Activated CD8-positive, alpha-beta T cell treated with anti-CD3 and anti-CD28 coated beads, Interleukin-2, amount 10 ng/mL, durations not matched to agents 7 days and 5 days (primary cell): ENCODE data around the gene STX8. TPM values are rescaled to one million over a fixed set of nuclear protein-coding genes. Genes with fewer than 3 reads are reported as not detected.

Source experiments
- ATAC-seq: fragments of 150-1000 bp; cut with Tn5 transposase; one replicate; pipeline ENCODE4 v1.10.0; 2021; ENCODE audit warnings: moderate library complexity
- CTCF ChIA-PET: fragments of 350-600 bp; sonication (Branson Sonifier 250); formaldehyde crosslinking; loops from one replicate; lab custom pipeline; 2021; ENCODE audit warnings: antibody characterized with exemption; lab: Charles Lee
- POLR2A ChIA-PET: fragments of 350-600 bp; sonication (Branson Sonifier 250); formaldehyde crosslinking; loops from one replicate; lab custom pipeline; 2021; ENCODE audit warnings: antibody characterized with exemption; lab: Charles Lee
- DNase-seq: peaks from one replicate; pipeline ENCODE4 v3.0.0-alpha.2; 2020
- H3K27ac Mint-ChIP-seq: one replicate; pipeline ENCODE4 v1.8.0; 2021; ENCODE audit warnings: mild to moderate bottlenecking, mixed read lengths
- H3K27me3 Mint-ChIP-seq: one replicate; pipeline ENCODE4 v1.8.0; 2021; ENCODE audit warnings: low read depth, mixed read lengths
- H3K36me3 Mint-ChIP-seq: one replicate; pipeline ENCODE4 v1.8.0; 2021; ENCODE audit warnings: low read depth, mixed read lengths
- H3K4me1 Mint-ChIP-seq: one replicate; pipeline ENCODE4 v1.8.0; 2021; ENCODE audit warnings: low read depth, mixed read lengths
- H3K4me3 Mint-ChIP-seq: one replicate; pipeline ENCODE4 v1.8.0; 2021; ENCODE audit warnings: mild to moderate bottlenecking, mixed read lengths
- H3K9me3 Mint-ChIP-seq: one replicate; pipeline ENCODE4 v1.8.0; 2022; ENCODE audit warnings: mixed read lengths; ENCODE audit not compliant: insufficient read depth
- total RNA-seq, 2 experiments: library from RNA; stranded (reverse); gene quantifications; one replicate each; pipeline ENCODE4 v1.2.3, GENCODE V29; 2021

Gene STX8
- total RNA-seq, 2 experiments from 2014 or later = 71.0 to 78.5 TPM

GRCh38 chr17:9239246-9239792 lies 336.3 kb downstream of the STX8 start:
- Mint-ChIP-seq H3K27ac (no peak overlapping the region), H3K4me3 (peak overlapping the region; percentile 71), H3K9me3 (no peaks in the 10 kb centered on the region), H3K27me3 (no peaks in the 10 kb centered on the region), H3K36me3 (no peaks in the 10 kb centered on the region), H3K4me1 (peaks cover 17% of the 10 kb centered on the region)
- ChIA-PET CTCF (no interaction called here), POLR2A (no interaction called here)
- peak; percentile 10 for ATAC-seq
- no peak for DNase-seq

DNA sequence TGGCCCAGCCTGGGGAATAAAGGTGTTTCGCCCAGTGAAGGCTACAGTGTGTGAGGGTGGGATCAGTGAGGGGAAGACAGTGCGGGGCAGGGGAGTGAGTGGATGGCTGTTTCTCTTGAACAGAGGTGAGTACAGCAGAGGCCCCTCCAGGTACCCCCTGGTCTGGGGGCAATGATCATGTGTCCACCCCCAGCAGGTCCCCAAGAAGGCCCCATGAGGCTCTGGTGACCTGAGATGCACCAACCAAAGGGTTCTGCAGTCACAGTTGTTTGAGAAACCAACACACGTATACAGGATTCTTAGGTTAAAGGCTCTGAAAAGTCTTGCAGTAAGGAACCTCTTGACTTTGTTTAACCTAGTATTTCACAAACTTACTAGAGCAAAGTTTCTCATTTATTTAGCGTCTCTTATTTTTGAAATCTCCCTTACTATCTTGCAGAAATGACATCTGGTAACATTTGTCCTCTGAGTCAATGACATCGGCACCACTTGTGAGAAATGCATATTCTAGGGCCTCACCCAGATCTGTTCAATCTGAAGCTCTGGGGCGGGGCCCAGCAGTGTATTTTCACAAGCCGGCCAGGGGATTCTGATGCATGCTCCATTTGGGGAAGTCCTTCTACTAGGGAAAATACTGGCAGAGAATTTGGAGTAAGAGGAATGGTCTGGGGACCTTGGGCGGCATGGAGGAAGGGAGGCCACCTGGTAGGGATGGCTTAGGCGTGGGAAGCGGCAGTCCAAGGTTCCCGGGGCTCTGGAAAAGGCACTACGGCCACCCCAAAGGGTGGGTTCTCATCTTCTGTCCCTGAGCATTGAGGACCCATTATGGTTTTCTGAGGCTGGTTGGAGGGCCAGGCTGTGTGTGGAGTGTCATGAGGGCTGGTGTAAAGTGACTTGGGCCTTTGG lies 337.0 kb downstream of the STX8 start:
- no peak for DNase-seq
- no peaks in the 10 kb centered on the region for H3K27me3 Mint-ChIP-seq
- no peaks in the 10 kb centered on the region for H3K9me3 Mint-ChIP-seq
- ATAC-seq = no peak
- H3K4me1 Mint-ChIP-seq = peaks cover 17% of the 10 kb centered on the region
- ChIA-PET CTCF (no interaction called here), POLR2A (no interaction called here)
- peak overlapping the region; percentile 71 for H3K4me3 Mint-ChIP-seq
- H3K27ac Mint-ChIP-seq = no peak overlapping the region
- H3K36me3 Mint-ChIP-seq = no peaks in the 10 kb centered on the region

GRCh38 chr17:9237661-9238301 lies 337.8 kb downstream of the STX8 start:
- H3K27ac Mint-ChIP-seq = no peak overlapping the region
- CTCF ChIA-PET = no interaction called here

GRCh38 chr17:9237053-9237410 lies 338.6 kb downstream of the STX8 start:
- Mint-ChIP-seq H3K4me3 (no peak overlapping the region), H3K4me1 (peaks cover 17% of the 10 kb centered on the region), H3K36me3 (no peaks in the 10 kb centered on the region), H3K9me3 (no peaks in the 10 kb centered on the region), H3K27ac (no peak overlapping the region), H3K27me3 (no peaks in the 10 kb centered on the region)
- CTCF ChIA-PET = no interaction called here
- DNase-seq = no peak
- no peak for ATAC-seq
- POLR2A ChIA-PET = no interaction called here

More at GRCh38 chr17:9237661-9238301, 337.8 kb downstream of the STX8 start:
- no peak for ATAC-seq
- H3K27me3 Mint-ChIP-seq = no peaks in the 10 kb centered on the region
- H3K4me3 Mint-ChIP-seq = no peak overlapping the region
- peaks cover 17% of the 10 kb centered on the region for H3K4me1 Mint-ChIP-seq
- no peaks in the 10 kb centered on the region for H3K36me3 Mint-ChIP-seq
- no peak for DNase-seq
- no peaks in the 10 kb centered on the region for H3K9me3 Mint-ChIP-seq
- POLR2A ChIA-PET = no interaction called here

DNA sequence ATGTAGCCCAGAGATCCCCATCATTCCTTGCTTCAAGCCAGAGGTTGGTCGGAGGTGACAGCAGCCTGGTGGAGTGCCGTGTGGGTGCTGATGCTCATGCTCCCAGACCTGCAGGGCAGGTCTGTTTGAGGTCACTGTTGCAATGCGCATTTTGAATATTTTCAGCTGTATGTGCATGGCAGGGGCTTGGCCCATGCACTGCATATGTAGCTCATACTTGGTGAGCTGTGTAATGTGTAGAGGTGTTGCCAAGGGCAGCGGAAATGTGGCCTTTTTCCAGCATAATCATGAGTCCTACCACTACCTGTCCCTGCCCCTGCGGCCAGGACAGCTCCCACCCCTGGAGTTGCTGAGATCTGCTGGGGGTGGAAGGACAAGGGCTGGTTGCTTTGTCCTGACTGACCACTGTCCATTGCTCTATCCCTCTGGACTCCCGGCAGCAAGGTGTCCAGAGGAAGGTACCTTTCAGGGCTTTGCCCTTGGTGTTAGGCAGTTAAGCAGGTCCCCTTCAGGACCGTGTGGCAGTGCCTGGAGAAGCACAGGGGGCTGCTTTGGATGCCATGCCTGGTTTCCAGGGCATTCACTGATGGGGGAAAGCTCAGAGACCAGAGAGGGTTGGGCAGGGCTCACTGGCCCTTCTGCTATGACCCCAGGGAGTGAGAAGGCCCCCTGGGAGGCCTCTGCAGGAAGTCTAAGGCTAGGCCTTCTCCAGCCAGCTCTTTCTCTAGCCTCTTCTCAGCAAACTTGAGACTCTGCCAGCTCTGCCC lies 339.2 kb downstream of the STX8 start:
- ChIA-PET POLR2A (no interaction called here), CTCF (no interaction called here)
- ATAC-seq = no peak
- no peaks in the 10 kb centered on the region for H3K36me3 Mint-ChIP-seq
- no peaks in the 10 kb centered on the region for H3K9me3 Mint-ChIP-seq
- no peak for DNase-seq
- no peaks in the 10 kb centered on the region for H3K27me3 Mint-ChIP-seq
- no peak overlapping the region for H3K27ac Mint-ChIP-seq
- peaks cover 16% of the 10 kb centered on the region for H3K4me1 Mint-ChIP-seq
- H3K4me3 Mint-ChIP-seq = no peak overlapping the region

DNA sequence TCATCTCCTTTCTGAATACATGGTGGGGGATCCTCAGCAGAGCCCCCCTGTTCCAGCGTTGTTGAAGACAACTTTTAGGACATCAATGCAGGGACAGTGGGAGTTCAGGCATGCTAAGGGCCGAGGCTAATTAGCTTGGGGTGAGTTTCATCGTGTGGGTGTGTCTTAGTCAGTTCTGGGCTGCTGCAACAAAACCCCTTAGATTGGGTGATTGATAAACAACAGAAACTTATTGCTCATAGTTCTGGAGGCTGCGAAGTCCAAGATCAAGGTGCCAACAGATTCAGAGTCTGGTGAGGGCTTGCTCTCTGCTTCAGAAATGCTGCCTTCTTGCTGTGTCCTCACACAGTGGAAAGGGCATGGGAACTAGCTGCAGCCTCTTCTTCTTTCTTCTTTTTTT lies 340.3 kb downstream of the STX8 start:
- DNase-seq = no peak

DNA sequence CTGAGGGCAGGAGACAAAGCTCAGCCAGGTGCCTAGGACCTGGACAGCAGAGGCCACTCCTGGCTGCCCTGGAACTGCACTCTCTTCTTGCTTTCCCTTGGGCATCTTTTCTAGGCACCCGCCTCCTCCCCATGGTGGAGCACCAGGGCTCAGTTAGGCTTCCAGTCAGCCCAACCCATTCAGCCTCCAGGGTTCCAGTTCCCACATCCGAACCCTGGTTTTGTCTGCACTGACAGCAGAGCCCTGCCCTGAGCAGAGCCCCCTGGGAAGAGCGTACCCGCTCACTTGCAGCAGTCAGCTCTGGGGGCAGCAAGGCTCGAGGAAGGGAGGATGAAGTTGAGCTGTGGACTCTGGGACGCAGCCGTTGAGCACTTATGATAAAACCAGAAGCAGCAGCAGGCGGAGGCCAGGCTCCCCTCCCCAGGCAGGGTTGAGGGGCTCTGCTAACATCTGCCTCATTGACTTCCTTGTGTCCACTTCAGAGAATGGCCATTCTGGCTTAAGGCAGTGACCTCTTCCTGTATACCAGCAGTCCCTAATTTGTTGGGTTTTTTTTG lies 341.2 kb downstream of the STX8 start:
- Mint-ChIP-seq H3K9me3 (no peaks in the 10 kb centered on the region), H3K4me1 (peaks cover 10% of the 10 kb centered on the region), H3K4me3 (no peak overlapping the region), H3K27me3 (no peaks in the 10 kb centered on the region), H3K27ac (no peak overlapping the region), H3K36me3 (no peaks in the 10 kb centered on the region)
- no peak for ATAC-seq
- POLR2A ChIA-PET = no interaction called here
- no peak for DNase-seq
- CTCF ChIA-PET = no interaction called here

More for the DNA sequence above, 340.3 kb downstream of the STX8 start:
- ChIA-PET POLR2A (interaction anchor here (0.6 kb wide), 1 partner anchor 860 kb away, joined by 3 read pairs; no protein-coding TSS in a partner anchor), CTCF (no interaction called here)
- Mint-ChIP-seq H3K9me3 (no peaks in the 10 kb centered on the region), H3K4me1 (peaks cover 13% of the 10 kb centered on the region), H3K27me3 (no peaks in the 10 kb centered on the region), H3K4me3 (no peak overlapping the region), H3K36me3 (no peaks in the 10 kb centered on the region), H3K27ac (no peak overlapping the region)
- no peak for ATAC-seq

- H3K36me3 Mint-ChIP-seq = no peaks in the 10 kb centered on the region
- ChIA-PET CTCF (no interaction called here), POLR2A (no interaction called here)
- H3K4me1 Mint-ChIP-seq = peaks cover 4% of the 10 kb centered on the region
- H3K27me3 Mint-ChIP-seq = no peaks in the 10 kb centered on the region
- no peak overlapping the region for H3K27ac Mint-ChIP-seq
- H3K4me3 Mint-ChIP-seq = no peak overlapping the region
- no peak for DNase-seq
- no peak for ATAC-seq
- H3K9me3 Mint-ChIP-seq = no peaks in the 10 kb centered on the region
Observed at GRCh38 chr17:9233761-9234160, 341.9 kb downstream of the STX8 start.

DNA sequence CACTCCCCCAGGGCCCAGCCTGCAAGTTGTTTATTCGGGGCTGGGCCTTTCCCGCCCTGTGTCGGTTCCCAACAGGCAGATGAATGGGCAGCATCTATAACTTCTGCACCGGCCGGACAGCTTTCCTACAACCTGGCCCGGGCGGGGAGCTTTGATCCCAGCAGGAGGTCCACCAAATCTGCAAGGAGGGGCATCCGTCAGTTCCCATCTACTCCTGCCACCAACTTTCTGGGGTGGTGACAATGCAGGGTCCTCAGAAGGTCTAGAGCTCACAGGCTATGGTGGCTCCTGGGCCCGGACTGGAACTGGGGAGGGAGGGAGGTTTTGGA lies 342.4 kb downstream of the STX8 start:
- Mint-ChIP-seq H3K27ac (no peak overlapping the region), H3K27me3 (no peaks in the 10 kb centered on the region), H3K9me3 (no peaks in the 10 kb centered on the region), H3K4me3 (no peak overlapping the region), H3K4me1 (peaks cover 2% of the 10 kb centered on the region), H3K36me3 (no peaks in the 10 kb centered on the region)
- ATAC-seq (no peak), DNase-seq (no peak)
- ChIA-PET CTCF (no interaction called here), POLR2A (no interaction called here)

GRCh38 chr17:9232591-9233270 lies 342.9 kb downstream of the STX8 start:
- H3K36me3 Mint-ChIP-seq = no peaks in the 10 kb centered on the region
- POLR2A ChIA-PET = no interaction called here
- no peak overlapping the region for H3K27ac Mint-ChIP-seq
- H3K4me3 Mint-ChIP-seq = no peak overlapping the region
- peaks cover 2% of the 10 kb centered on the region for H3K4me1 Mint-ChIP-seq
- ATAC-seq (no peak), DNase-seq (no peak)
- CTCF ChIA-PET = no interaction called here
- H3K27me3 Mint-ChIP-seq = no peaks in the 10 kb centered on the region
- H3K9me3 Mint-ChIP-seq = no peaks in the 10 kb centered on the region

- CTCF ChIA-PET = no interaction called here
- ATAC-seq = no peak
- POLR2A ChIA-PET = no interaction called here
- Mint-ChIP-seq H3K36me3 (no peaks in the 10 kb centered on the region), H3K27ac (no peak overlapping the region), H3K4me3 (no peak overlapping the region), H3K4me1 (peaks cover 2% of the 10 kb centered on the region), H3K9me3 (no peaks in the 10 kb centered on the region), H3K27me3 (no peaks in the 10 kb centered on the region)
- no peak for DNase-seq
Observed at GRCh38 chr17:9232155-9232475, 343.5 kb downstream of the STX8 start.
